ENCODE results near the gene CDC42BPG.
"Not testable (repeated sequence)": the region's sequence is repeated elsewhere in the genome, so short reads cannot be mapped to it uniquely, and the experiment has no call there.

DNA sequence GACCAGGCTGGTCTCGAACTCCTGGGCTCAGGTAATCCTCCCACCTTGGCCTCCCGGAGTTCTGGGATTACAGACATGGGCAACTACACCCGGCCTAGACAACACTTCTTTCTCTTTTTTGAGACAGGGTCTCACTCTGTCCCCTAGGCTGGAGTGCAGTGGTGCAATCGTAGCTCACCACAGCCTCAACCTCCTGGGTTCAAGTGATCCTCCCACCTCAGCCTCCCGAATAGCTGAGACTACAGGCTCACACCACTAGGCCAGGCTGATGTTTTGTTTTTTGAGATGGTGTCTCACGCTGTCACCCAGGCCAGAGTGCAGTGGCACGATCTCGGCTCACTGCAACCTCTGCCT is 1.3 kb upstream of the CDC42BPG start:
- TF ChIP-seq, protein P1, sequence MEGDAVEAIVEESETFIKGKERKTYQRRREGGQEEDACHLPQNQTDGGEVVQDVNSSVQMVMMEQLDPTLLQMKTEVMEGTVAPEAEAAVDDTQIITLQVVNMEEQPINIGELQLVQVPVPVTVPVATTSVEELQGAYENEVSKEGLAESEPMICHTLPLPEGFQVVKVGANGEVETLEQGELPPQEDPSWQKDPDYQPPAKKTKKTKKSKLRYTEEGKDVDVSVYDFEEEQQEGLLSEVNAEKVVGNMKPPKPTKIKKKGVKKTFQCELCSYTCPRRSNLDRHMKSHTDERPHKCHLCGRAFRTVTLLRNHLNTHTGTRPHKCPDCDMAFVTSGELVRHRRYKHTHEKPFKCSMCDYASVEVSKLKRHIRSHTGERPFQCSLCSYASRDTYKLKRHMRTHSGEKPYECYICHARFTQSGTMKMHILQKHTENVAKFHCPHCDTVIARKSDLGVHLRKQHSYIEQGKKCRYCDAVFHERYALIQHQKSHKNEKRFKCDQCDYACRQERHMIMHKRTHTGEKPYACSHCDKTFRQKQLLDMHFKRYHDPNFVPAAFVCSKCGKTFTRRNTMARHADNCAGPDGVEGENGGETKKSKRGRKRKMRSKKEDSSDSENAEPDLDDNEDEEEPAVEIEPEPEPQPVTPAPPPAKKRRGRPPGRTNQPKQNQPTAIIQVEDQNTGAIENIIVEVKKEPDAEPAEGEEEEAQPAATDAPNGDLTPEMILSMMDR (conservative IDR thresholded peaks at IDR 0.05; ENCODE audit: low read length), result not testable (repeated sequence)
- TF ChIP-seq EZH2phosphoT487 (IDR thresholded peaks at IDR 0.05; ENCODE audit: borderline replicate concordance), result not testable (repeated sequence)
